Transverse colon (tissue), 4 donors: ENCODE measurements around the gene ZNF770.
"Not testable (repeated sequence)": the region's sequence is repeated elsewhere in the genome, so short reads cannot be mapped to it uniquely, and the experiment has no call there.

Experiments used
- POLR2A ChIP-seq: fragments of 450-650 bp; IDR thresholded peaks from one replicate; pipeline ENCODE4 v1.6.1; 2016; ENCODE audit warnings: antibody characterized with exemption, mild to moderate bottlenecking, moderate library complexity
- POLR2AphosphoS5 ChIP-seq, 3 donors: sonication (generic); formaldehyde crosslinking; IDR thresholded peaks; one replicate each; pipeline ENCODE4 v1.6.1; 2016; ENCODE audit warnings: antibody characterized with exemption in 3 of 3
- TF ChIP-seq, protein P1 (sequence below), 5 experiments: fragments of 200-600 bp in 3 of 5; fragments of 450-650 bp in 2 of 5; sonication (generic) in 3 of 5; IDR thresholded peaks; 1 replicate in 2 of 5; 2 replicates in 3 of 5; pipeline ENCODE4 v1.5.1; 2016 to 2017; ENCODE audit warnings: antibody characterized with exemption in 5 of 5, inconsistent platforms in 3 of 5, mild to moderate bottlenecking in 2 of 5, moderate library complexity in 1 of 5

DNA sequence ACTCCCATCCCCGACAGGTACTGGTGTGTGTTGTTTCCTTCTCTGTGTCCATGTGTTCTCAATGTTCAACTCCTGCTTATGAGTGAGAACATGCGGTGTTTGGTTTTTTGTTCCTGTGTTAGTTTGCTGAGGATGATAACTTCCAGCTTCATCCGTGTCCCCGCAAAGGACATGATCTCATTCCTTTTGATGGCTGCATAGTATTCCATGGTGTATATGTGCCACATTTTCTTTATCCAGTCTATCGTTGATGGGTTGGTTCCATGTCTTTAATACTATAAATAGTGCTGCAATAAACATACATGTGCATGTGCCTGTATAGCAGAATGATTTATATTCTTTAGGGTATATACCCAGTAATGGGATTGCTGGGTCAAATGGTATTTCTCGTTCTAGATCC lies 59.7 kb downstream of the ZNF770 start:
- TF ChIP-seq, protein P1, sequence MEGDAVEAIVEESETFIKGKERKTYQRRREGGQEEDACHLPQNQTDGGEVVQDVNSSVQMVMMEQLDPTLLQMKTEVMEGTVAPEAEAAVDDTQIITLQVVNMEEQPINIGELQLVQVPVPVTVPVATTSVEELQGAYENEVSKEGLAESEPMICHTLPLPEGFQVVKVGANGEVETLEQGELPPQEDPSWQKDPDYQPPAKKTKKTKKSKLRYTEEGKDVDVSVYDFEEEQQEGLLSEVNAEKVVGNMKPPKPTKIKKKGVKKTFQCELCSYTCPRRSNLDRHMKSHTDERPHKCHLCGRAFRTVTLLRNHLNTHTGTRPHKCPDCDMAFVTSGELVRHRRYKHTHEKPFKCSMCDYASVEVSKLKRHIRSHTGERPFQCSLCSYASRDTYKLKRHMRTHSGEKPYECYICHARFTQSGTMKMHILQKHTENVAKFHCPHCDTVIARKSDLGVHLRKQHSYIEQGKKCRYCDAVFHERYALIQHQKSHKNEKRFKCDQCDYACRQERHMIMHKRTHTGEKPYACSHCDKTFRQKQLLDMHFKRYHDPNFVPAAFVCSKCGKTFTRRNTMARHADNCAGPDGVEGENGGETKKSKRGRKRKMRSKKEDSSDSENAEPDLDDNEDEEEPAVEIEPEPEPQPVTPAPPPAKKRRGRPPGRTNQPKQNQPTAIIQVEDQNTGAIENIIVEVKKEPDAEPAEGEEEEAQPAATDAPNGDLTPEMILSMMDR (IDR thresholded peaks at IDR 0.05) = not testable (repeated sequence)
- not testable (repeated sequence) for TF ChIP-seq POLR2A; POLR2AphosphoS5 (IDR thresholded peaks at IDR 0.05)
